ENCODE results near the gene DNAJB6.

DNAJB6 gene

DNA sequence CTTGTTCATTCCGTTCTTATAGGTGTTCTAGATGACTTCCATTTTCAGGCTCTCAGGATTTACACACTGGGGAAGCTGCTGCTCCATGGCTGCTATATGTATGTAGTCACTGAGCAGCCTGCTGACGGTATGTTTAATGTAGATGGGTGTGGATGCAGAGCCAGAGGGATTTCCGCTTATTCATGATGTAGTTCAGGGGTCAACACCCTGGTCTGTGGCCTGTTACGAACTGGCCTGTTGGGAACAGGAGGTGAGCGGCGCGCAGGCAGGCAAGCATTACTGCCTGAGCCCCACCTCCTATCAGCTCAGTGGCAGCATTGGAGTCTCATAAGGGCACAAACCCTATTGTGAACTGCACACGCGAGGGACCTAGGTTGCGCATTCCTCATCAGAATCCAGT lies 33.9 kb downstream of the DNAJB6 start:
- DNase-seq = no peak

- no peak for DNase-seq
These were observed 34.5 kb downstream of the DNAJB6 start for GRCh38 chr7:157371296-157371695.

DNA sequence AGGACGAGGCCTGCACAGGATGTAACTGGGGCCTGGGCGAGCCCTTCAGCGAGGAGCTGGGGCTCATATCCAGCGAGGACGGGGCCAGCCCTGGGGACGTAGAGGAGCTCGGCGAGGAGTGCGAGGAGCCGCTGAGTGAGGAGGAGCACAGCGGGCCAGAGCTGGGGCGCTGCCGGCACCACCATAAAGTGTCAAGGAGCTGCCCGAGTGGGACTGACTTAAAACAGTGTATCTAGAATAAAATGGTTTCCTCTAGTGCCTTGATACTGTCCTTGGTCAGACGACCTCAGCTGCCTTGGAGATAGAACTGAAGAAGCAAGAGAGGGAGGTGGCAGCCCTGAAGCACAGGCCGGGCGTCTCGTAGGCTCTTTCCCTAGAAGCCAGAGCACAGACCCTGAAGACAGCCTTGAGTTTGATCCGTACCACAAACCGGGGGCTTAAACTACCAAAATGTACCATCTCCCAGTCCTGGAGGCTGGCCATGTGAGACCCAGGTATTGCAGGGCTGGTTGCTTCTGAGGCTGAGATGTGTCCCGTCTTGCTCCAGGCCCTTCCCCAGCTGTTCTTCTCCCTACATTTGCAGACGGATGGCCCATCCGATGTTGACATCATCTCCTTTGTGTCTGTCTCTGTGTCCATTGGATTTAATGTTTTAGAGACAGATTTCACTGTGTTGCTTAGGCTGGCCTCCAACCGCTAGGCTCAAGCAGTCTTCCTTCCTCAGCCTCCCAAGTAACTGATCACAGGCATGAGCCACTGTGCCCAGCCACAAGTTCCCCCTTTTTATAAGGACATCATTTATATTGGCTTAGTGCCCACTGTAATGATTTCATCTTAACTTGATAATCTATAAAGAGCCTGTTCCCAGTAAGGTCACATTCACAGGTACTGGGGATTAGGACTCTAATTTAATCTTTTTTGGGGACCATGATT lies 35.8 kb downstream of the DNAJB6 start:
- no peak for DNase-seq

GRCh38 chr7:157373493-157373892 lies 36.7 kb downstream of the DNAJB6 start:
- no peak for DNase-seq

GRCh38 chr7:157375410-157375809 lies 38.6 kb downstream of the DNAJB6 start:
- DNase-seq = no peak

- DNase-seq = no peak
These were observed 40.8 kb downstream of the DNAJB6 start for GRCh38 chr7:157377436-157378124.

DNA sequence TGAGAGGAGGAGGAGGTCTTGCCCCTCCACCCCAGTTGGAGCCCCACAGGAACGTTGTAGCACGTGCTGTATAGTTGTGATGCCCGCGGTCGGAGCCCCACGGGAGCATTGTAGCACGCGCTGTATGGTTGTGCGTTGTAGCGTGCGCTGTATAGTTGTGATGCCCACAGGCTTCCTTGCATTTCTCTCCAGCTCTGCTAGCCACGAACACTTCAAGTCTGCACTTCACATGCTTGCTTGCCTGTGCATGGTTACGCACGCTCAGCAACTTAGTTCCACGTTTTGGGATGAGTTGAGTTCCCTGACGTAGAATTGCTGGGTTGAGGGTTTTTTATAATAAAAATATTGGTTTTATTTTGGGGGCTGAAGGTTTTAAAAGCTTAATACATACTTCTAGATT lies 41.6 kb downstream of the DNAJB6 start:
- DNase-seq = no peak

GRCh38 chr7:157379493-157379892 lies 42.7 kb downstream of the DNAJB6 start:
- no peak for DNase-seq

- peak in 1 of 2 donors; percentile 13 for DNase-seq
These were observed 43.6 kb downstream of the DNAJB6 start for GRCh38 chr7:157380416-157380815.

DNA sequence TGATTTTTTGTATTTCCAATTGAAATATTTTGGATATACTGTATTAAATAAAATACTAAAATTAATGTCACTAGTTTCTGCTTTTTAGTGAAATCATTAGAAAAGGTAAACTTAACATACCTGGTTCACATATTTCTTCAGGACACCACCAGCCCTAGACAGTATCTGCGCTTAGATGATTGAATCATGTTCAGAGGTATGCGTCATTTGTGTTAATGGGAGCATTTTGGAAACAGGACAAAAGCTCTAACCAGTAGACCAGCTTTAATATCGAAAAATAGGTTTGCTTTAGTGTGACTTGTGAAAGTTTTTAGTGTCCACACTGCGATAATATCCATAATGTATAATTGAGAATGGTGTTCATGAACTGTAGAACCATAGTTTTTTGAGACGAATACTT lies 47.1 kb downstream of the DNAJB6 start:
- DNase-seq = no peak

DNA sequence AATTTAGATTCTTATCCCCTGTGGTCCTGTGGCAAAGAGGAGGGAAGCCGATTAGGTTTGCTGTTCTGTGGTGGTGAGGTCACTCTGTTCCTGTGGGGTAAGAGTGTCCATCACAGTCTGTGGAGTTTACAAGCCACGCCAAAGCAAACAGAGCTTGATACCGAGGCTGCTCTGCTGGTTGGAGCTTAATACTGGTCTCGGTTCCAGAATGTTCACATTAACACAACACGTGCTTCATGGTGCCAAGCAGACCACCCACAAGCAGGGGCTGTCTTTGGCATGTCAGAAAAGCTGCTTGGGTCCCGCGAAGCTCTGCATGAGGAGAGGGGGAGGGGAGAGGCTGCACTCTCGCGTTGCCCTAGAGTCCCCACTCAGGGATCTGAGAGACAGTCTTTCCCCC lies 47.5 kb downstream of the DNAJB6 start:
- no peak for DNase-seq

DNA sequence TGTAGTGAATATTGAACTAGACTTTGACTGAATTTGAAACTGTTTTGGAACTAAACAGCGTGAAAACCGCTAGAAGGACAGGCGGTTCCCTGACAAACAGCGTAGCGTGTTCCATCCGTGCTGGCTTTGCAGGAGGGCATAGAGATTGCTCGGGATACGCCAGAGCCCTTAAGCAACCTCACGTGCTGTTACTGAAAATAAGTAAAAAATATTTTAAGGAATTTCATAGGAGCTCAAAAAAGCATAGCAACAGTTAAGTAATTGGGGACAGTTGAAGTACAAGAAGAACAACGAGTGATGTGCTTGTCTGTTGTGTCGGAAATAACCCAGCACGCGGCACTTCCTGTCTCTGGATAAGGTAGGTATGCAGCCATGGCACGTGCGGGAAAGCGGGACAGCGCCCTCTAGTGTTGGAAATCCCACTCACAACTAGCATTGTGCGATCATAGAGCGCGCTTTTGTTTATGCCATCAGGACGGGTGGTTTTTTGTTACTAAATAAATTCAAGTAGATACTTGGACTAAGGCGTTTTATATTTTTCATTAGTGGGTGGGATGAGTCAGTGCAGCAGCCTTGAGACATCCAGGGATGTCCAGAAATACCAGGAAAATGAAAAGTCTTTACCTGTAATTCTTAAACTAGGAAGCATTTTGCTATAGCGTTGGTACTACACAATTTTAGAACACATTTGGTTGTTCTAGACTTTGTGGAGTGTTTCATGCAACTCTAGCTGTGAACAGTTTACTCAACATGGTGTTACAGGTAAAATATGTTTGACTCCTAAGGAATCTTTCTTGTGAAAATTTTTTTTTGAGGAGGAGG lies 50.4 kb downstream of the DNAJB6 start:
- DNase-seq = peak; percentile 77 to 79

- DNase-seq = no peak
These were observed 51.5 kb downstream of the DNAJB6 start for GRCh38 chr7:157388301-157388700.

DNA sequence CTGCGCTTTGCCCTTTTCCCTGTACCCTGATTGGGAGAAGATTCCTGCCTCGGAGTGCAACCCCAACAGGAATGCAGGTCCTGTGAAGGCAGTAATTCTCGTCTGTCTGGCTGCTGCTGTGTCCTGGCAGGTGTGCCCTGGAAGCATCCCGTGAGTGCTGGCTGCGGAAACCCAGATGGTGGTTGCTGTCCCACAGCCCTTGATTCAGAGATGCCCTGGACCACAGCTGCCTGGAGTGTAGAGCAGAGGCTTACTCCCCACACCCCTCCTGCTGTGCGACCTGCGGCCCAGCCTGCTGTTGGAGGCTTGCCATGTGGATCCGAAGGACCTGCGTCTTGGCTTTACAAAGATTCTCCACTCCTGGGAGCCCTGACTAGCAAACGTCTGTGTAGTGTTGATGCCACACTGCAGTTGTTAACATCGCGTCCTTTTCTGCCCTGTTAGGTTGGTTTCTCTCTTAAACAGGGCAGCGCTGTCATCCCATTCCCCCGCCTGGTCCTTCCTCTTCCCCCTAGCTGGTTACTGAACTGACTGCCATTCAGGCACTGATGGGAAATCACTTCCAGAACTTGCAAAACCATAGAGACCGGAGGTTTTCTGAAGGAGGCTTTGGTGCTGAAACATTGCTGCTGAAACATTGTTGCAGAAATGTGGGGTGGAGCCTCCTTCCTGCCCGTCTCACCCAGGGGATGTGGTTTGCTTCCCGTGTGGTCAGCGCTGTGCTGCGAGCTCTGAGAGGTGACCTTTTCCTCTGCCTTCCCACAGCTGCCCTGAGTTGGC lies 53.3 kb downstream of the DNAJB6 start:
- peak; percentile 95 to 97 for DNase-seq

- DNase-seq = no peak
These were observed 54.4 kb downstream of the DNAJB6 start for GRCh38 chr7:157391036-157391710.

DNA sequence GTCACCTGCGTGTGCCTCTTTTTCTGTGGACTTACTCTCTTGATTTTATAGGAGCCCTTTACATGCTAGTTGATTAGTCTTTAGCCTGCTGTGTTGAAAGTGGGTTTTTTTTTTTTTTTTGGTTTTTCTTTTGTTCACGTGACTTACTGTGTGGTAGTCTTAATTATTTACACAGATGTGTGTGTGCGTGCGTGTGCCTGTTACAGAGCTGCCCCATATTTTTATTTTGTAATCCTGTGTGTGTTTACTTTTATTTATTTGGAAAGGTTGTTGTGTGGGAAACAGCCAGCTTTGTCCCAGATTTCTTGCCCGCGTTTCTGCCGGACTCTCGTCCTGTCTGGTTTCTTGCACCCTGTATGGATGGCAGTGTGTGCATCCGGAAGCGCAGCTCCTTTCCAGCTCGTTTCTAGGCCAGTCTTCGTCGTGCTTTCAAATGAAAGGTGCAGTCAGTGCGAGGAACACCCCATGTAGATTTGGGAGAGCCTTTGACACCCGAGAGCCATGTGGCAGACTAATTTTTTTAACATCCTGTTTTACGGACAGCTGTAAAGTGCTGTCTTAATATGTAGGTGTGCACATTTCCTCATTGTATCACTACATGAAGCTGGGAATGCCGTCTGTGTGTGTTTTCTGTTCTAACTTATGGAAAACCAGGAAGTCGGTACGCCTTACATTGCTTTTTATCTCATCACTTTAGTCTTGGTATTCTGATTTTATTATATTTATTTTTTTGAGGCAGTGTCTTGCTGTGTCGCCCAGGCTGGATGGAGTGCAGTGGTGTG lies 55.6 kb downstream of the DNAJB6 start:
- DNase-seq = no peak

GRCh38 chr7:157394246-157395191 lies 57.7 kb downstream of the DNAJB6 start:
- DNase-seq = no peak

GRCh38 chr7:157395206-157395605 lies 58.4 kb downstream of the DNAJB6 start:
- peak; percentile 24 to 37 for DNase-seq

DNA sequence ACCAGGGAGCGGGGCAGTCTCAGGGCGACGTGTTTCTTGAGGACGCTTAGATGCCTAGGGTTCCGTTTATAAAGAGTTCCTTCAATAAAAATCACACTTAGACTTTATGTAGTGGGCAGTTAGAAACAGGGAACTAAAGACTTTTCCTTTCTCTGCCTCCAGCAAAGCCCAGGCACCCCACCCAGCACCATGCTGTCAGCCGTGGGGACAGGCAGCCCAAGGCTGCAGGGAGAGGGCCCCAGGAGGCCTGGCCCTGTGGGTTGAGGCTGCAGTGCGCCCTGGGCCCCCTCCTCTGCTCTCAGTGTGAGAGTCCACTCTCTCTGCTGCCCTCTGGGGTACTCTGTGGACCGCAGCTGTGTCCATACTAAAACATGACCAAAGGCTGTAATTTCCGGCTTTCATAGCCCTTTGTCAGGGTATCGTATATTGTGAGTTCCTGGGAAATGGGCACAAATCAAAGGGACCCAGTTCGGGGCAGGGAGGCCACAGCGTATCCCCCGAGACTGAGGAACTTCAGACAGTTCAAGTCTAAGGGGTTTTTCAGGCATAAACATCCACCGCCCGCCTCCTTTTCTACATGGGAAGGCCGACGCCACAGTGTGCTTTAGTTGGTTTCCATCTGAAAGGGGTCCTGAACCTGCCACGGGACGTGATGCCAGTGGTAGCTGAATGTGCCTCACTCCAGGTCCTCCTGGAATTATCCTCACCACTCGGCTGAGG lies 59.7 kb downstream of the DNAJB6 start:
- DNase-seq = no peak
